GM12878 (cell line): Measurements from ENCODE around the gene SIGLECL1.

ENCODE experiments used
- EP300 ChIP-seq, 2 experiments: fragments of 150-350 bp in 1 of 2; IDR thresholded peaks; 2 replicates each; pipeline ENCODE4 v1.6.1; 2011 to 2012; ENCODE audit warnings: low read depth in 2 of 2, low read length in 2 of 2, borderline replicate concordance in 1 of 2, improper control_type of control experiment in 1 of 2, inconsistent platforms in 1 of 2; ENCODE audit not compliant: control insufficient read depth in 1 of 2
- ESRRA ChIP-seq: IDR thresholded peaks from 2 replicates; pipeline ENCODE4 v1.6.1; 2012; ENCODE audit warnings: mild to moderate bottlenecking, low read length, improper control_type of control experiment
- FOXM1 ChIP-seq: IDR thresholded peaks from 2 replicates; pipeline ENCODE4 v1.6.1; 2012; ENCODE audit warnings: low read depth, mild to moderate bottlenecking, inconsistent platforms, low read length, moderate library complexity
- HCFC1 ChIP-seq: fragments of 150-350 bp; IDR thresholded peaks from 2 replicates; pipeline ENCODE4 v1.6.1; 2014; ENCODE audit warnings: low read length
- TF ChIP-seq, protein P1 (sequence below): IDR thresholded peaks from 2 replicates; pipeline ENCODE4 v1.6.1; 2012; ENCODE audit warnings: low read depth, low read length, improper control_type of control experiment
- TF ChIP-seq, protein P2 (sequence below), 3 experiments: IDR thresholded peaks in 2 of 3; conservative IDR thresholded peaks in 1 of 3; 2 replicates each; pipeline ENCODE4 v1.5.1; 2011; ENCODE audit warnings: low read depth in 3 of 3, low read length in 3 of 3, mild to moderate bottlenecking in 3 of 3, control low read depth in 2 of 3, moderate library complexity in 2 of 3, inconsistent platforms in 1 of 3, mixed read lengths in 1 of 3; ENCODE audit not compliant: control insufficient read depth in 2 of 3, insufficient read depth in 1 of 3; ENCODE audit errors: extremely low read depth in 1 of 3
- TF ChIP-seq, protein P3 (sequence below): IDR thresholded peaks from 2 replicates; pipeline ENCODE4 v1.6.1; 2012; ENCODE audit warnings: low read length, inconsistent platforms

DNA sequence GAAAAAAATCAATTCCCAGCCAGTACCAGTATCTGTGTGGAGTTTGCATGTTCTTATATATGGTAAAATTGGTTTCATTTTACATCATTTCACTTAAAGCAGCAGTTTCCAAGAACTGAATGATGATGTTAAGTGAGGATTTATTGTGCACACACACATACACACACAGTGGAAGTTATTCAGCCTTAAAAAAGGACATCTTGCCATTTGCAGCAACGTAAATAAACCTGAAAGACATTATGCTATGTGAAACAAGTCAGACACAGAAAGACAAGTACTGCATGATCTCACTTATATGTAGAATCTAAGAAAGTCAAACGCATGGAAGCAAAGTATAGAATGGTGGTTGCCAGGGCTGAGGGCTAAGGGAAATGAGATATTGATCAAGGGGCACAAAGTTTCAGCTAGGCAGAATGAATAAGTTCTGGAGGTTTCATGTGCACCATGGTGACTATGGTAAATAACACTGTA is 5.3 kb downstream of the SIGLECL1 start:
- TF ChIP-seq, protein P1, sequence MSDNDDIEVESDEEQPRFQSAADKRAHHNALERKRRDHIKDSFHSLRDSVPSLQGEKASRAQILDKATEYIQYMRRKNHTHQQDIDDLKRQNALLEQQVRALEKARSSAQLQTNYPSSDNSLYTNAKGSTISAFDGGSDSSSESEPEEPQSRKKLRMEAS: no peak
- TF ChIP-seq HCFC1 (no peak), FOXM1 (no peak), ESRRA (no peak), EP300 (IDR thresholded peaks at IDR 0.05; ENCODE audit: borderline replicate concordance in 1 of 2, control insufficient read depth in 1 of 2, low read depth in 2 of 2, low read length in 2 of 2) (no peak)
- TF ChIP-seq, protein P2, sequence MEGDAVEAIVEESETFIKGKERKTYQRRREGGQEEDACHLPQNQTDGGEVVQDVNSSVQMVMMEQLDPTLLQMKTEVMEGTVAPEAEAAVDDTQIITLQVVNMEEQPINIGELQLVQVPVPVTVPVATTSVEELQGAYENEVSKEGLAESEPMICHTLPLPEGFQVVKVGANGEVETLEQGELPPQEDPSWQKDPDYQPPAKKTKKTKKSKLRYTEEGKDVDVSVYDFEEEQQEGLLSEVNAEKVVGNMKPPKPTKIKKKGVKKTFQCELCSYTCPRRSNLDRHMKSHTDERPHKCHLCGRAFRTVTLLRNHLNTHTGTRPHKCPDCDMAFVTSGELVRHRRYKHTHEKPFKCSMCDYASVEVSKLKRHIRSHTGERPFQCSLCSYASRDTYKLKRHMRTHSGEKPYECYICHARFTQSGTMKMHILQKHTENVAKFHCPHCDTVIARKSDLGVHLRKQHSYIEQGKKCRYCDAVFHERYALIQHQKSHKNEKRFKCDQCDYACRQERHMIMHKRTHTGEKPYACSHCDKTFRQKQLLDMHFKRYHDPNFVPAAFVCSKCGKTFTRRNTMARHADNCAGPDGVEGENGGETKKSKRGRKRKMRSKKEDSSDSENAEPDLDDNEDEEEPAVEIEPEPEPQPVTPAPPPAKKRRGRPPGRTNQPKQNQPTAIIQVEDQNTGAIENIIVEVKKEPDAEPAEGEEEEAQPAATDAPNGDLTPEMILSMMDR (IDR thresholded peaks at IDR 0.05 in 2 of 3, conservative IDR thresholded peaks at IDR 0.05 in 1 of 3; ENCODE audit: control insufficient read depth in 2 of 3, extremely low read depth in 1 of 3, insufficient read depth in 1 of 3, low read depth in 3 of 3, low read length in 3 of 3): no peak
- TF ChIP-seq, protein P3, sequence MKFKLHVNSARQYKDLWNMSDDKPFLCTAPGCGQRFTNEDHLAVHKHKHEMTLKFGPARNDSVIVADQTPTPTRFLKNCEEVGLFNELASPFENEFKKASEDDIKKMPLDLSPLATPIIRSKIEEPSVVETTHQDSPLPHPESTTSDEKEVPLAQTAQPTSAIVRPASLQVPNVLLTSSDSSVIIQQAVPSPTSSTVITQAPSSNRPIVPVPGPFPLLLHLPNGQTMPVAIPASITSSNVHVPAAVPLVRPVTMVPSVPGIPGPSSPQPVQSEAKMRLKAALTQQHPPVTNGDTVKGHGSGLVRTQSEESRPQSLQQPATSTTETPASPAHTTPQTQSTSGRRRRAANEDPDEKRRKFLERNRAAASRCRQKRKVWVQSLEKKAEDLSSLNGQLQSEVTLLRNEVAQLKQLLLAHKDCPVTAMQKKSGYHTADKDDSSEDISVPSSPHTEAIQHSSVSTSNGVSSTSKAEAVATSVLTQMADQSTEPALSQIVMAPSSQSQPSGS: no peak
